Islet of Langerhans (tissue), 1 donor: Measurements from ENCODE around the gene KMT2C.
"Not testable (repeated sequence)": the region's sequence is repeated elsewhere in the genome, so short reads cannot be mapped to it uniquely, and the experiment has no call there.

ENCODE experiments used
- FAIRE-seq: peaks from one replicate; lab custom pipeline; 2011; peaks lifted over from hg19 to GRCh38; lab: Jason Lieb, UNC

The KMT2C gene

DNA sequence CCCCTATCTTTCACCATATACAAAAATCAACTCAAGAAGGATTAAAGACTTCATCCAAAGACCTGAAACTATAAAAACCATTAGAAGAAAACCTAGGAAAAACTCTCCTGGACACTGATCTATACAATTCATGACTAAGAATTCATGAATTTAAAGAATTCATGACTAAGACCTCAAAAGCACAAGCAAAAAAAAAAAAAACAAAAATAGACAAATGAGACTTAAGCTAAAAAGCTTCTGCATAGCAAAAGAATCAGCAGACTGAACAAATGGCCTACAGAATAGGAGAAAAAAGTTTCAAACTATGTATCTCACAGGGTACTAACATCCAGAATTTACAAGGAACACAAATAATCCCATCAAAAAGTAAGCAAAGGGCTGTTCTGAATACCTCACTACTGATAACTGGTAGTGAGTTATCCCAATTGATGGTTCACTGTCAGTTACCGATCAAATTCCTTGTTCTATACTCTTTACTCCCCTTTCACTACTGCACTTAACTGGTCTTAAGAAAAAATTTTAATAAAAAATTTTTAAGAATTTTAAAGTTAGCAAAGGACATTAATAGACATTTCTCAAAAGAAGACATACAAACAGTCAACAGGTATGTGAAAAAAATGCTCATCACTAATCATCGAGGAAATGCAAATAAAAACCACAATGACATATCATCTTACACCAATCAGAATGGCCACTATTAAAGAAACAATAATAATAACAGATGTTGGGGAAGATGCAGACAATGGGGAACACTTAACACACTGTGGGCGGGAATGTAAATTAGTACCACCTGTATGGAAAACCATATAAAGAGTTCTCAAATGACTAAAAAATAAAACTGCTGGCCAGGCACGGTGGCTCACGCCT is 33.2 kb downstream of the KMT2C start:
- FAIRE-seq = peak; percentile 38

DNA sequence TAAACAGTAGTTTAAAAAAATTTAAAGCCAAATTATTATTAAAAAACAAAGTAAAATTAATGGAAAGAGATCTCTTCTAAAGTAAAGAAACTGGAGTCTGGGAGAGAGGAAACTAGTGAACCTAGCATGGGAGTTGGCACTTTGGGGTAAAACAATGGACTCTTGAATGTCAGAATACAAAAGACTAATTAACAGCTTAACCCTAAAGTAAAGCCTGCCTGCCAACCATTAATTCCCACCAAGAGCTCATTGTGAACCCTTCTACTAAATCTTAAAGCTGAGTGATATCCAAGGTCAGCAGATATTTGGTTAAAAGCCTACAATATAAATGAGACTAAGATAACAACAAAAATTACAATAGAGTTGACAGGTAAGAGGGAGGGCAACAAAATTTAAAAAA is 36.5 kb downstream of the KMT2C start:
- FAIRE-seq = no peak

DNA sequence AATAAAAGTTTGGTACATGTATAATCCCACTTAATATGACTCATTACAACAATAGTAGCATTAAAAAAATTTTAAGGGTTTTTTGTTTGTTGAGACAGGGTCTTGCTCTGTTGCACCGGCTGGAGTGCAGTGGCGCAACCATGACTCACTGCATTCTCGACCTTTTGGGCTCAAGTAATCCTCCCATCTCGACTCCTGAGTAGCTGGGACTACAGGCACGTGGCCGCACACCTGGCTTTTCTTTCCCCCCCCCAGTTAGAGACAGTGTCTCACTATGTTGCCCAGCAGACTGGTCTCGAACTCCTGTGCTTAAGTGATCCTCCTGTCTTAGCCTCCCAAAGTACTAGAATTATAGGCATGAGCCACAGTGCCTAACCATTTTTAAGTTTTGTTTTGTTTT is 40.7 kb downstream of the KMT2C start:
- FAIRE-seq = no peak

DNA sequence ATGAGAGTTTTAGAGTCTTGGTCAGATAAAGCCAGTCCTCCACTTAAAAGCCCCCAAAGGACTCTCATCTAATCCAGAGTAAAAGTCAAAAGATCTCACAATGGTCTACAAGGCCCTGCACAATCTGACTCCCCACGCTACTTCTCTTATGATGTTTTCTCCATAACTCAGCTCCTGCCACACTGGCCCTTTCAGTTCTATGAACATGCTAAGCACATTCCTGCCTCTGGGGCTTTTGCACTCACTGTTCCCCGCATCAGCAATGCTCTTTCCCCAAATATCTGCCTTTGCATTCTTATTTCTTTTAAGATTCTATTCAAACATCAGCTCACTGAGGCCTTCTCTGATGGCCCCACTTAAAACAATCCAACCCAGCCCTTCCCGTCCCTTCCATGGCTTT is 41.6 kb downstream of the KMT2C start:
- not testable (repeated sequence) for FAIRE-seq

DNA sequence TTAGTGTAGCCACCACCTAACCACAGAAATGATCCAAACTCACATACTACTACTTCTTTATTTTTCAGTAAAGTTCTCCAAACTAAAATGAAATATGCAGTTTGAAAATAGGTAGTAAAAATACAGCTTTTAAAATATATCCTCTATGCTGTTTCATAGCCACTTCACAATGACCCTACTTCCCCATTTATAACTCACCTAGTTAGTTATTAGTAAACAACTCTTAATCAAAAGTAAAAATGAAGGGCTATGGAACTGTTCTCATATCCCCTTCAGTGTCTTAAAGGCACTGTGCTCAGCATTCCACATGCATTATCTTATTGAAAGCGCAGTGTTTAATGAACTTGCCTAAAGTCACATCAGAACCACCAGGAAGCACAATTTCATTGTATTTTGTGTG is 43.5 kb downstream of the KMT2C start:
- FAIRE-seq = no peak

DNA sequence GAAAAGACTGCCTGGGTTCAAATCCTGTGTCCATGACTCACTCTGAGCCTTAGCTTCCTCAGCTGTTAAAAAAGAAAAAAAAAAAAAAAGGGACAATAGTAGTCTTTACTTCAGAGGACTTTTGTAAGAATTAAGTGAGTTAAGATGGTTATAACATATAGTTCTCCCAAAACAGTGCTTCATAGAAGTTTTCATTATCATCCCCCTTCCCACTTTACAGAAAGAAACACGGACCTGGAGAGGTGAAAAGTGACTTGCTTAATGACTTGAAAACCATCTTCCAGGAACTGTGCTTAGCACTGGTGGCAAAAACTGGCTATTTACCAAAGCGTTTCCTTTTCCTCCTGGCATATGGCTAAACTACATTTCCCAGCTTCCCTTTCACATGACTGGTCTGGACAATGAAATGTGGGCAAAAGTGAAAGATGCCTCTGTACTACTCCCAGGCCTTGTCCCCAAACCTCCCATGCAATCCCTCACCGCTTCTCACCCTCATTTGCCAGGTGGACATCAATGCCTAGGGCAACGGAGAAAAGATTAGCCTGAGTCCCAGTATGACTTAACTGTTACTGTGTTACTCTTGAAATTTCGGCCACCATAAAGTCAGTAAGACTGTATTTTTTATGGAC is 49.6 kb downstream of the KMT2C start:
- FAIRE-seq = peak; percentile 38

DNA sequence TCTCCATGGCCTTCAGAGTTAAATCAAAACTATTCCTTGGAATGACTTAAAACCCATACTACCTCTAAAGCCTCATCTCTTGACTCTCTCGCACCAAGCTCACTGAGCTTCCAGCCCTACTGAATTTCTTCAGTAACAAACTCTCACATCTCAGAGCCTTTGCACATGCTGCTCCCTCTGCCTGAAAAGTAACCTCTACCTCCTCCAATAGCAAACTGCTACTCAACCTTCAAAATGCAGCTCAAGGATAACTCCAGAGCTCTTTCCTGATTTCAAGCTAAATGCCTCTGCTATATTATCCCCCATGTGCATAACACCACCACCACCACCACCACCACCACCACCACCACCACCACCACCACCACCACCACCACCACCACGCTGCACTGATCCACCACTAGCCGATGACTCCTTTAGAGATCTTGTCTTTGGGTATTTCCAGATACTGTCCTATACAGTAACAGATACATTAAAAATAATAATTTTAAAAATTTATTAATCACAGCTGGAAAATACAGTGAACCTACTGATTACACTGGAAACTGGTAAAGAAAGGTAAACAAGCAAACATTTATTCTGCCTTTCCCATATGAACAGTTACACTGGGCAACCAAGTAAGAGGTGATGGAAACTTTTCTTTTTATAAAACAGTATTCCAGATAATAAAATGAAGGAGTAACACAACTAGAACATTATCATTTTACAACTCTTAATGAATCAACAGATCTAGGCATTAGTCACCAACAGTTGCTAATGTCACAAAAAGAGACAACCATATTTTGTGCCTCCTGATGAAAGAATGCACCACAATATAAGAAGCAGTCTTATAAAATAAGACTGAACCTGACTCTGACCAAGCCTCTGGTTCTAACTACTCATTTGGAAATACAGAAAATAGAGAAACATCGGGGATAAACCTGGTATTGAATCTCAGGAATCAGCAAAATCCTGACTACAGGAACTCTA is 51.3 kb downstream of the KMT2C start:
- FAIRE-seq = peak; percentile 21

DNA sequence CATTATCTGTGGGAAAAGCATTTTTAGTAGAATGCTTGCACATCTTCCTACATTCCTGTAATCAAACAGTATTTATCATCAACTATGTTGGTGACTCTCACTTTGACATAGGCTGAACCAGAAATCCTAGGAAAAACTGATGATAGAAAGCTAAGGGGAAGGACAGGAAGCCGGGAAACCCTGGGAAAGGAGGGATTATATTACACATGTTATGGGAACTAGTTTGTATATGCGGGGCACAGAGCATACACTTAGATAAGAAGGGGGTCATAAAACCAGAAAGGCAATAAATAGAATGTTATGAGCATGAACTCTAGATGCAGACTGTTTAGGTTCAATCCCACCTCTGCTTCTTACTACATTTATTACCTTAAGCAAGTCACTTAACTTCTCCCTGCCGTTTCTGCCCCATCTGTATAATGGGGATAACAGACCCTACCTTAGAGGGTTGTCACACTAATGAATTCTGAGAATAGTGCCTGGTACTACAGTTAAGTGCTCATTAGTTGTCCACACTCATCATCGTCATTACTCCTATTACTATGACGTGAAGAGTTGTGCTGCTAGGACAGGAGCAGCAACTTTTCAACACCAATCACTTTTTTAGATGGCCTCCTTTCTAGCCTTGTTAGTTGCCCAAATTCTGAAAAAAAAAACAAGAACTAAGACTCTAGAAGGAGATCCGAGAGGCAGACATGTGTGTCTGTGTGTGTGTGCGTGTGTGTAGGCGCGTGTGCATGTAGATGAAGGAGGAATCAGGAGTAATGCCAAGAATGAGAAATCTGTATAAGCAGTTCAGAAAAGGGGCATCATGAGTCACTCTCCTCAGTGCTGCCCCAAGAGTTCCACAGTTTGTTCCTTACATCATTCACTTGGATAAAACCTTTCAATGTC is 52.2 kb downstream of the KMT2C start:
- no peak for FAIRE-seq

DNA sequence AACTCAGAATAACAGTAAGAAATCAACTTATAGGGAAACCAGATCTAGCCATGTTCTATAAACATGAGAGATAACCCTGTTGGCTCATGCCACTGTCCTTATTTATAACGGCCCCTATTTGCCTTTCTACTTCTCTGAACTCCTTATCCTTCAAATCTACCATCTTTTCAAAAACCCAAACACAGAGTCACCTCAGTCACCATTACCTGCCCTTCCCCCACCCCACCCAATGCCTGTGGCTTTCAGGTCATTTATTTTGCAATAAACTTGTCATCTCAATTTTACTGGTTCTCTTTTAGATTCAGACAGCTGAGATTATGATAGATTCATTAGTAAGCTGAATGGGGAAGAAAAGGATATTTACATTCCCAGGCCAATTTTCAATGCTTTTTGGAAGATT is 53.6 kb downstream of the KMT2C start:
- FAIRE-seq = peak; percentile 76

DNA sequence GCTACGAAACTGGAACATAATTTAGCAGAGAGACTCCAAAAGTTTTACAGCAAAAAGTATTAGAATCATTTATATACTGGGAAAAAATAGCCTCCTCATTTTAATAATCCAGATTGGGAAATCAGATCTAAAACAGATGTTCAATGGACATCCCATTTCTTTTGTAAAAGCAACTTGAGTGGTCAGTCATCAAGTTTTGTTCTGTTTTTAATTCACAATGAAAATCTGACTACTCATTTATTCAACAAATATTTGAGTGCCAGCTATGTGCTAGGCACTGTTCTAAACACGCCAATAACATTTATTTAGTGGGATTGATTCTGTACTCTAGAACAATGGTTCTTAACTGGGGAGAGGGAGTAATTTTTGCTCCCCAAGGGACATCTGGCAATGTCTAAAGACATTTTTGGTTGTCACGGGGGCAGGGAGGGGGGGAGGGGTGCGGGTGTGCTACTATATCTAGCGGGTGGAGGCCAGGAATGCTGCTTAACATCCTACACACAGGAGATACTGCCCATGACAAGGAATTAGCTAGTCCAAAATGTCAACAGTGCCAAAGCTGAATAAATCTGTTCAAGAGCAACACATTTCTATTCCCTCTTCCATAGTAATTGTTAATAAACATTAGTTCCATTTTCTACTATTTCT is 54.7 kb downstream of the KMT2C start:
- not testable (repeated sequence) for FAIRE-seq

DNA sequence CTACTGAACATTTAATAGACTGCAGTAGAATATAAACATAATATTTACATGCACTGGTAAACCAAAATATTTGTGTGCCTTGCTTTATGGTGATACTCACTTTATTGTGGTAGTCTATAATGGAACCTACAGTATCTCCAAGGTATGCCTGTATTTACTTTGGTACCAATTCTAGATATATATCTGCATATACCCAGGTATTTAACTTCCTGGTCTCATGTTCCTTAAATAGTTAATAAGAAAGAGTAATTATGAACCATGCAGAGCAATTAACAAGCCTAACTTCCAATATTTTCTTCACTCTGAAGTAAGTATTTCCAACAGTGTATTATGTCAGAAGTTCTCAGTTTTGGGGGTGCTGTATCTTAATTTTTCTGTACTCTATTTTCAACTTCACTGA is 57.3 kb downstream of the KMT2C start:
- not testable (repeated sequence) for FAIRE-seq

DNA sequence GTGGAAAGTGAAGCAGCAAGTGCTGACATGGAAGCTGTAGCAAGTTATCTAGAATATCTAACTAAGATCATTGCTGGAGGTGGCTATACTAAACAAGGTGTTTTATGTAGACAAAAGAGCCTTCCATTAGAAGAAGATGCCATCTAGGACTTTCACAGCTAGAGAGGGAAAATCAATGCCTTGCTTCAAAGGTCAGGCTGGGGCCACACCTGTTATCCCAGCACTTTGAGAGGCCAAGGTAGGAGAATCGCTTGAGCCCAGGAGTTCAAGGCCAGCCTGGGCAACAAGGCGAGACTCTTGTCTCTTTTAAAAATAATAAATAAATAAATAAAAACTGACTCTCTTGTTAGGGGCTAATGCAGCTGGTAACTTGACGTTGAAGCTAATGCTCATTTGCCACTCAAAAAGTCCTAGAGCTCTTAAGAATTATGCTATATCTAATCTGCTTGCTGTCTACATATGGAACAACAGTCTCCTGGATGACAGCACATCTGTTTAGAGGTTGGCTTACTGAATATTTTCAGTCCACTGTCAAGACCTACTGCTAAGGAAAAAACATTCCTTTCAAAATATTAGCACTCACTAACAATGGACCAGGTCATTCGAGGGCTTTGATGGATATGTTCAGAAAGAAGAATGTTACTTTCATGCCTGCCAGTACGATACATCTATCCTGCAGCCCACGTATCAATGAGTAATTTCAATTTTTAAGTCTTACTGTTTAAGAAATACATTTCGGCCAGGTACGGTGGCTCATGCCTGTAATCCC is 58.9 kb downstream of the KMT2C start:
- not testable (repeated sequence) for FAIRE-seq

DNA sequence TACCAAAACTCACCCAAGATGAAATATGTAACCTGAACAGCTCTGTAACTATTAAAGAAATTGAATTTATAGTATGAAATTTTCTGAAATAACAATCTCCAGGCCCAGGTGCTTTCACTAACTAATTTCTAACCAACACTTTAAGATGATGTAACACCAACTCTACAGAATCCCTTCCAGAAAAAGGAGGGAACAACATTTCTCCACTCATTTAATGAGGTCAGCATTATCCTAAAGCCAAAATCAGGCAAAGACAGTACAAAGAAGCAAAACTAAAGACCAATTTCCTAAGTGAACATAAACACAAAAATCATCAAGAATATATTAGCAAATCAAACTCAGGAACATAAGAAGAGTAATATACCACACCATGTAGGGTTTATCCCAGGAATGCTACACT is 65.5 kb downstream of the KMT2C start:
- no peak for FAIRE-seq

DNA sequence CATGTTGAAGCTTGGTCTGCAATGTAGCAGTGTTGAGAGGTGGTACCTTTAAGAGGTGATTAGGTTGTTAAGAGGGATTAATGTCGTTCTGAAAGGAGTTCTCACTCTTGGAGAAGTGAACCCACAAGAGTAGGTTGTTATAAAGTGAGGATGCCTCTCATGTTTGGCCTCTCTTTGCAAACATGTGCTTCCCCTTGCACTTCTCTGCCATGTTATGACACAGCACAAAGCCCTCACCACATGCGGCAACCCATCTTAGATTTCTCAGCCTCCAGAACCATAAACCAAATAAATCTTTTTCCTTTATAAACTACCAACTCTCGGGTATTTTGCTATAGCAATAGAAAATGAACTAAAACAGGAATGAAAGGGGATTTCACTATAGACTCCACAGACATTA is 66.3 kb downstream of the KMT2C start:
- no peak for FAIRE-seq

DNA sequence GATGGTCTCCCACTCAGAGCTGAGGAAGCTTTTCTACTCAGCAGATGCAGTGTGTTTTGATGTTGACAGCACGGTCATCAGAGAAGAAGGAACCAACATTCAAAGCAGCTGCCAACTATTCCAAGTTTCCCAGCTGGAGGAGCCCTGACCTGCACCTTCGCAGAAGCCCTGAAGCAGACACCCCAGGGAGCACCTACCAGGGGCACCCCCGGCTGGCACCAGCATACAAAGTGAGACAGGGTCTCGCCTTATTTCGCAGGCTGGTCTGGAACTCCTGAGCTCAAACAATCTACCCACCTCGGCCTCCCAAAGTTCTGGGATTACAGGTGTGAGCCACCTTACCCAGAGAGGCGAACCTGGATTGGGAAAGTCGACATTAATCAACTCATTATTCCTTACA is 68.6 kb downstream of the KMT2C start:
- FAIRE-seq = no peak

DNA sequence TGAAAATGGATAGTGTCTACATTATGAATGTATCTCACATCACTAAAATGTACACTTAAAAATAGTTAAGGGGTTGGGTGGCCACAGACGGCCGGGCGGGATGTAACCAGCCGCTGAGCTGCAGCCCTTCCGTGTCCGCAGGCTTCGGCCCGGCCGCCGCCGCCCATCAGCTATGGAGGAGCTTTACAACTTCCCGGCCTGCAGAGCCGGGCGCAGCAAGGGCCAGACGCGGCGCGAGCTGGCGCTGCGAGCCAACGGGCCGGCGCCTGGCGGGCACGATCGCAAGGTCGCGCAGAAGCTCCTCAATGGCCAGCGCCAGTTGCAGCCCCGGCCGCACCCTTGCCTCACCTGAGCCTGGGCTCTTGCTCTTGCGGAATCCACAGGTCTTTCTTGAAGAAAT is 69.1 kb downstream of the KMT2C start:
- no peak for FAIRE-seq

DNA sequence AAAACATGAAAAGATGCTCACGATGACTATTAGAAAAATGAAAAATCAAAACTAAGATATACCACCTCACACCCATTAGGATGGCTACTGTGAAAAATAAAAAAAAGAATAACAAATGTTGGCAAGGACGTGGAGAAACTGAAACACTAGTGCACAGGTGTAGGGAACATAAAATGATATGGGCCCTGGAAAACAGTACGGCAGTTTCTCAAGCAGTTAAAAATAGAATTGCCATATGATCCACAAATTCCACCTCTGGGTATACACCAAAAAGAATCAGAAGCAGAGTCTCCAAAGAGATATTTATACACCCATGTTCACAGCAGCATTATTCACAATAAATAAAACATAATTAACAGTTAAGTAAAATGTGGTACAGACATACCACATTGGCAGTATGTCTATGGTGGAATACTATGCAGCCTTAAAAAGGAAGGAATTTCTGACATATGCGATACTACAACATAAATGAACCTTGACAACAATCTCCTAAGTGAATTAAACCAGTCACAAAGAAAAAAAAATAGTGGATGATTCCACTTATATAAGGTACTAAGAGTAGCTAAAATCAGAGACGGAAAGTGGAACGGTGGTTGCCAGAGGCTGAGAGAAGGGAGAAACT is 69.7 kb downstream of the KMT2C start:
- no peak for FAIRE-seq

DNA sequence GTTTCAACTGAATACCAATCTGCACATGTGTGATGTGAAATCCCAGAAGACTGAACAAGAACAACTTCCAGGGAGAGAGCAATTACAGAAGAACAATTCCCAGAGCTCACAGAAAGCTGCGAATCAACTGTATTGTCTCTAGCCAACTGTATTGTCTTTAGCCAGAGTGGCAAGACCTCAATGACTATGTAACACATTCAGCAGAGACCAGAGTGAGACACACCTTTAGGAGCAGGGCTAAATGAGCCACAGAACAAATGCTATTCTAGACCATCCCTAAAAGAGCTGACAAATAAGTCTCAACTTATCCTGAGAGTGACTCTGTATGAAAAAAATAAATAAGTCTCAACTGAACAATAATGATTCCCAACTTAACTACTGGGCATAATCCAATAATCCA is 72.0 kb downstream of the KMT2C start:
- FAIRE-seq = no peak

DNA sequence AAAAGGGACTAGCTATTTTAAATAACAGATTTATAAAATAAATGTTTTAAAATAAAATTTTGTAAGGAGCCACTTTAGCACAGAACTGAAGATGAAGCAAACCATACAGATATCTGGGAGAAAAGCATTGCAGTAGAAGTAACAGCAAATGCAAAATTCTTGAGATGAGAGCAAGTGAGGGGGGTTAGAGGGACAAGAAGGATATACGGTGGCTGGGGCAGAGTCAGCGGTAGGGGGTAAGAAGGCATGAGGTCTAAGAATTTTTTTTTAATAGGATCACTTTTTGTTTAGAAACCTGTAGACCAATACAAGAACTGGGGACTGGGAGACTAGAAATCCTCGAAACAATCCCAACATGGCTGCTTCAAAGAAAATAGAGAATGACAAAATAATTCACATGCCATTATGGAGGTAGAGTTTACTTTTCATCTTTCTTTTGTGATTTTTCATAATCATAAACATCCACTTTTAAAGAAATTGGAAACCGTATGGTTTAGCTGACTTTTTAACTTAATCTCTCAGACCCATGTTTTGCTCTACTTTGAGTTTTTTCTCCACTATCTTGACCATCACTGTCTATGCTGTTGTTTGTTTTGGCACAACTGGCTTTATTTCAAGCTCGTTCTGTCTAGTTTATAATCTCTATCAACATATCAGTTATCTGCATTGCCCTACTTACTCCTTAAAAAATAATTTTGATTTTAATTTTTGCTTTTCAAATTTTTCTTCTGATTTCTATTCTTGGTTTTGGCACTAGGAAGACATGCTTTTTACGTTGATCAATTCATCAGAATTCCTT is 73.5 kb downstream of the KMT2C start:
- peak; percentile 86 for FAIRE-seq
